Uterus (tissue), 4 donors: ENCODE data around the gene ZMPSTE24. TPM values are rescaled to one million over a fixed set of nuclear protein-coding genes. Genes with fewer than 3 reads are reported as not detected.

Experiments used
- DNase-seq, 2 donors: peaks; one replicate each; pipeline ENCODE4 v3.0.0-alpha.2; 2019 to 2020
- H3K27ac ChIP-seq, 2 donors: fragments of 200-600 bp; sonication (generic); 1 replicate in 1 of 2; 2 replicates in 1 of 2; pipeline ENCODE4 v1.5.1; 2016 to 2018
- H3K27me3 ChIP-seq, 2 donors: fragments of 200-600 bp; sonication (generic); one replicate each; pipeline ENCODE4 v1.5.1; 2018 to 2019; ENCODE audit warnings: control low read depth in 1 of 2
- H3K36me3 ChIP-seq, 2 donors: fragments of 200-600 bp; sonication (generic); one replicate each; pipeline ENCODE4 v1.5.1; 2019; ENCODE audit warnings: control low read depth in 1 of 2
- H3K4me1 ChIP-seq, 2 donors: fragments of 200-600 bp; sonication (generic); one replicate each; pipeline ENCODE4 v1.5.1; 2018 to 2019; ENCODE audit warnings: control low read depth in 1 of 2
- H3K4me3 ChIP-seq, 2 donors: fragments of 200-600 bp; sonication (generic); 1 replicate in 1 of 2; 2 replicates in 1 of 2; pipeline ENCODE4 v1.5.1; 2018 to 2019; ENCODE audit warnings: mild to moderate bottlenecking in 1 of 2
- H3K9me3 ChIP-seq, 2 donors: fragments of 200-600 bp; sonication (generic); one replicate each; pipeline ENCODE4 v1.5.1; 2019; ENCODE audit warnings: control low read depth in 1 of 2
- CTCF ChIP-seq, 4 experiments: fragments of 200-600 bp in 2 of 4; fragments of 450-650 bp in 2 of 4; sonication (generic) in 2 of 4; IDR thresholded peaks; one replicate each; pipeline ENCODE4 v1.5.1; 2016 to 2019; ENCODE audit warnings: antibody characterized with exemption in 4 of 4, mild to moderate bottlenecking in 2 of 4, moderate library complexity in 1 of 4
- POLR2A ChIP-seq, 2 donors: fragments of 450-650 bp; IDR thresholded peaks; one replicate each; pipeline ENCODE4 v1.6.1; 2016; ENCODE audit warnings: antibody characterized with exemption in 2 of 2, mild to moderate bottlenecking in 1 of 2, moderate library complexity in 1 of 2
- intact Hi-C: fragments of 100-400 bp; cut with DNase I; formaldehyde crosslinking; loops from one replicate; pipeline ENCODE4 v1.15.1; 2023; ENCODE audit warnings: low total_unique reads
- total RNA-seq, 4 donors: library from RNA; depleted of rRNA in 3 of 4; stranded (reverse); fragments of >200 nt in 3 of 4; gene quantifications; one replicate each; pipeline versions ENCODE4 v1.1.0 to v1.2.4, GENCODE V29; 2014 to 2023
- donor health status: DM: yes; HTN: yes; CAD: no.

ZMPSTE24 gene
- total RNA-seq, 4 donors from 2014 or later, result 17.9 to 79.1 (median 56.2) TPM

DNA sequence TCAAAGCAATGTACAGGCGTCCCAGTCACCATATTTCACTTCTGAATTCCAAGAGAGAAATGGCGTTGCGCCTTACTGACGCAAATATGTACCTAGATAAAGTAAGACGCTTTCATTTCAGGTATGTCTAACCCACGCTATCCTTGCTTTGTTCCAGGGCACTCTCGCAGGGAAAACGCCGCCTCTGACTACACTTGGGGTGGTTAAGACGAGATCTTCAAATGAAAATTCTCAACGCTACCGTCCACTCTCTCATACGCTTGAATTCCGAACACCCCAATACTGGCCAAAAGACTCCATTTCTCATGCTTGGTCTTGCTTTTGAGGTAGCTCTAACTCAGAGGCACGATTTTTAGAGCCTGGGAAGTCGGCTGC, 736 bp upstream of the ZMPSTE24 start:
- no peaks in the 10 kb centered on the region for H3K9me3 ChIP-seq
- H3K4me3 ChIP-seq, result peak overlapping the region; percentile 72 to 75
- intact Hi-C loops, result no loop called here
- no peaks in the 10 kb centered on the region for H3K27me3 ChIP-seq
- peak overlapping the region; percentile 95 for H3K27ac ChIP-seq
- H3K4me1 ChIP-seq, result peaks cover 0 to 5% of the 10 kb centered on the region in 2 donors
- H3K36me3 ChIP-seq, result no peaks in the 10 kb centered on the region
- TF ChIP-seq POLR2A (IDR thresholded peaks at IDR 0.05) (no peak), CTCF (IDR thresholded peaks at IDR 0.05) (no peak)
- DNase-seq, result peak in 1 of 2 donors; percentile 24

GRCh38 chr1:40258445-40258769, 371 bp downstream of the ZMPSTE24 start:
- intact Hi-C loops, result no loop called here
- Histone ChIP-seq H3K4me3 (peak overlapping the region; percentile 72 to 75), H3K36me3 (no peaks in the 10 kb centered on the region), H3K27me3 (no peaks in the 10 kb centered on the region), H3K4me1 (peaks cover 0 to 5% of the 10 kb centered on the region in 2 donors), H3K9me3 (no peaks in the 10 kb centered on the region), H3K27ac (peak overlapping the region; percentile 95)
- no peak for DNase-seq
- TF ChIP-seq POLR2A (IDR thresholded peaks at IDR 0.05) (no peak), CTCF (IDR thresholded peaks at IDR 0.05) (no peak)

DNA sequence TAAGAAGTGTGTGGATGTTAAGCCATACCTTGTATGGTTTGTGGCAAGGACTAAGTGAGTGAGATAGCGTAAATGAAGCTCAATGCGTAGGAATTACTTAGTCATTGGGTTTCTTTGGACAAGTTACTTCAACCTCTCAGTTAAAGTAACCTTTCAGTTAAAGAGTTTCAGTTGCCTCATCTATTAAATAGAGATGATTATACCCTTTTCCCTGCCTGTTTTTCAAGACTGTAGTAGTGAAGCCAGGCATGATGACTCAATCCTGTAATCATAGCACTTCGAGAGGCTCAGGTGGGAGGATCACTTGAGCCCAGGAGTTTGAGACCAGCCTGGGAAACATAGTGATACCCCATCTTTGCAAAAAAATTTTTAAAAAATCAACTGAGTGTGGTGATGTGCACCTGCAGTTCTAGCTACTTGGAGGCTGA, 6.3 kb downstream of the ZMPSTE24 start:
- intact Hi-C loops, result no loop called here
- H3K4me1 ChIP-seq, result peaks cover 6 to 12% of the 10 kb centered on the region in 2 donors
- no peaks in the 10 kb centered on the region for H3K36me3 ChIP-seq
- H3K27ac ChIP-seq, result peak overlapping the region in 1 of 2 donors; percentile 1
- no peaks in the 10 kb centered on the region for H3K9me3 ChIP-seq
- TF ChIP-seq CTCF (IDR thresholded peaks at IDR 0.05) (no peak), POLR2A (IDR thresholded peaks at IDR 0.05) (no peak)
- H3K4me3 ChIP-seq, result no peak overlapping the region
- no peak for DNase-seq
- no peaks in the 10 kb centered on the region for H3K27me3 ChIP-seq

GRCh38 chr1:40265298-40265697, 7.3 kb downstream of the ZMPSTE24 start:
- intact Hi-C loops, result no loop called here
- DNase-seq, result no peak
- Histone ChIP-seq H3K4me1 (peaks cover 6 to 9% of the 10 kb centered on the region in 2 donors), H3K4me3 (no peak overlapping the region), H3K36me3 (no peaks in the 10 kb centered on the region), H3K27ac (peak overlapping the region in 1 of 2 donors; percentile 88), H3K9me3 (no peaks in the 10 kb centered on the region), H3K27me3 (no peaks in the 10 kb centered on the region)
- TF ChIP-seq POLR2A (IDR thresholded peaks at IDR 0.05), result no peak
- no peak for TF ChIP-seq CTCF (IDR thresholded peaks at IDR 0.05)

GRCh38 chr1:40265919-40266318, 7.9 kb downstream of the ZMPSTE24 start:
- Histone ChIP-seq H3K27ac (peak overlapping the region; percentile 74 to 88), H3K4me3 (no peak overlapping the region), H3K27me3 (no peaks in the 10 kb centered on the region), H3K4me1 (peaks cover 6% of the 10 kb centered on the region in 2 donors), H3K36me3 (no peaks in the 10 kb centered on the region), H3K9me3 (no peaks in the 10 kb centered on the region)
- TF ChIP-seq POLR2A (IDR thresholded peaks at IDR 0.05) (no peak), CTCF (IDR thresholded peaks at IDR 0.05) (no peak)
- no peak for DNase-seq
- intact Hi-C loops, result no loop called here
